ENCODE data around the gene DIPK1B.

- no peak for TF ChIP-seq CTCF (IDR thresholded peaks at IDR 0.05)
- TF ChIP-seq POLR2A (IDR thresholded peaks at IDR 0.05) = no peak
Measured at GRCh38 chr9:136678034-136678433, 34.3 kb upstream of the DIPK1B start.
